NCI-H226 (cell line): ENCODE measurements around the gene DSC3.

ENCODE experiments used
- DNase-seq: peaks from one replicate; pipeline ENCODE4 v3.0.0-alpha.2; 2015

The DSC3 gene

DNA sequence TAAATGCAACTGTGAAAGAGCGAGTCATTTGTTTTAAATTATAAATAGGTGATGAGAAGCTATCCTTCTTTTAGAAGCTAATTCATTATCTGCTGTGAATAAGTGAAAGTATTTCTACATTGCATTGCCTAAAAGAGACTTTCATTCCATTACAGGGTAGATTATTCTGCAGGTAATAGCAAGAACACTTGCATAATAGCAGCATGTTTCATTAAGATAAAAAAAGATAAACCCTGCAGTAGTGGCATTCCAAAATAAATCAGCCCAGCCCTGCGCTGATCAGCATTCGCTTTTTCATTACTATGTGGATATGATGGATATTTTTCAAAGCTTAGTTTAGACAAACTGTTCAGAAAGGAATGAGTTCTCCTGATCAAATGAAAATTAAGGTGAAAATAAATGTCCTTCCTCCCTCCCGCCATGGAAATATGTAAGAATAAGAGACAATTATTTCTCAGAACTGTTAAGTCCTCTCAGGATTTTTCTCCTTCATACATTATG is 72.8 kb downstream of the DSC3 start:
- DNase-seq = no peak

DNA sequence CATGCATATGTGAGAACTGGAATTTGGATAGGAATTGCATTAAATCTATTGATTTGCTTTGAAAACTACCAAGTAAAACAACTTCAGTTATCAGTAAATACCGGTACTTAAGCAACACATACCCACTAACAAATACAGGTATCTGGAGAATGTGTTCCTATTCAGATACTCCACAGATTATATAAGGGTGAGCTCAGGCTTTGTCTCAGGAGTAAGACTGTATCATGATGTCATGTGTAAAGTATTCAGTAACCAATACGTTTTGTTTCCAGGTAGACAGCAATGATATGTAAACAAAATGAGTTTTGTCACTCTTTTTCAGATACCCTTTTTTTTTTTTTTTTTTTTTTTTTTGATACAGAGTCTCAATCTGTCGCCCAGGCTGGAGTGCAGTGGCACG is 74.8 kb downstream of the DSC3 start:
- DNase-seq = peak; percentile 23

DNA sequence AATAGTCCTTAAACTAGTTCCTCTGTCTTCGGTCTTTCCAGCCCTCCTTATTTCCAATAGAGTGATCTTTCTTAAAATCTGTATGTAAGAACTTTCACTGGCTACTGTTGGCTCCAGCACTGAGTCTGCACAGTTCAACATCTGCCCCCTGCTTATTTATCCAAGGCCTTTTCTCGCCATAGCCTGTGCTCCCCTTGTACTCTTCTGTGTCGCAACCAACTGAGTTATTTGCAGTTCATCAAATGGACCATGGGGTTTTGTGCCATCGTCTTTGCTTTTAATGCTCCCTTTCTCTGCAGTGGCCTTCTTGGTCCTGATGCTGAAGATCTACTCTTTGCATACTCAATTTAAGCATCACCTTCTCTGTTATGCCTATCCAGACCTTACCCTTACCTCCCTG is 77.3 kb downstream of the DSC3 start:
- no peak for DNase-seq

DNA sequence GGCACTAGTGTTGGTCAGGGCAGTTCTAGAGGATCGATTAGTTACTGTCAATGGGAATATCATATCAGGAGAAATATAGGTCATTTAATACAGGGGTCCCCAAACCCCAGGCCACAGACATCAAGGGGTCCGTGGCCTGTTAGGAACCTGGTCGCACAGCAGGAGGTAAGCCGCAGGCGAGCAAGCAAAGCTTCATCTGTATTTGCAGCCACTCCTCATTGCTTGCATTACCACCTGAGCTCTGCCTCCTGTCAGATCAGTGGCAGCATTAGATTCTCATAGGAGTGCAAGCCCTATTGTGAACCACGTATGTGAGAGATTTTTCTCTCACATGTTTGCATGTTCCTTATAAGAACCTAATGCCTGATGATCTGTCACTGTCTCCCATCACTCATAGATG is 81.9 kb downstream of the DSC3 start:
- no peak for DNase-seq

DNA sequence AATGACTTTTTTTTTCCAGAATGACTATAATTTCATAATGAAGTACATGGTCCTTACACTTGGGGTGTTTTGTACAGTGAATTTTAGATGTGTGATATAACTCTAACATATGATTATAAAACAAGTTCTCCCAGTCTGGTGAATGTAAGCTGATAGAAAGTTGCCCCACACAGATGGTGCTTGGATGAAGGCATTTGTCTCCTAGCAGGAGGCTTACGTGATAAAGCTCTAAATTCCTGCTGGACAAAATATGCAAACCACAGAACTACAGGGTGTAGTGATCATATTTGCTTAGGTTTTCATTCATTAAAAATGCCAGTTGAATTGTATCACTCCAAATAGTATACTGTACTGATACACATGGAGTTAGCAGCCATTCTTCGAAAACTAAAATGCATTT is 85.5 kb downstream of the DSC3 start:
- DNase-seq = peak; percentile 20

DNA sequence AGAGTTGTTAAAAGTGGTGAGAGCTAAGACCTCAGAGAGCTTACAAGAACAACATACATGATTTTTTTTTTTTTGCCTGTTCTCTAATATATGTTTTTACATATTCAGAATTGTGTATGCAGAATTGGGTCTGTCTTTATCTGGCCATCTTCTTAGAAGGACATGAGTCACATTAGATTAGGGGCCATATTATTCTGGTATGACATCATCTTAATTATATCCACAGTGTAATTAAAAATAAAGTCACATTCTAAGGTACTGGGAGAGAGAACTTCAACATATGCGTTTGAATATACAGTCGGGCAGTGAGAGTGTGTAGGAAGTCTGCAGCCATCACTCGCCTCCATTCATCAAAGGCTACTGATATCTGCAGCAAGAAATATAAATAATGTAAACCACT is 88.3 kb downstream of the DSC3 start:
- DNase-seq = no peak

DNA sequence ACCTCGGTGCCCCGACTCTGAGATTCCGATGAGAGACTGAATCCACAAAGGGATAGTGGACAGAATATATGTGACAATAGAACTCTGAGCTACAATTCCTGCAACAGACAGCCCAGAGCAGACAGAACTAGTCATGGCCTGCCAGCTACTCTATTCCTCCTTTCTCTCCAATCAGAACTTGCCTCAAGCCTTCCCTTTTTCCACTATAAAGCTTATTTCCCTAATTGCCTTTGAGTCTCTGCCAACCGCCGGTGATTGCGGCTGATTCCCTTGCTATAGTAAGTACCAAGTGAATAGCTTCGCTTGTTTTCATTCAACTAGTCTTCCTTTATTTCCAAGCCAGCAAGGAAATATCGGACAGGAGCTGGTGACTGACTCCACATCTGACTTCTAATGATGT is 96.8 kb downstream of the DSC3 start:
- no peak for DNase-seq

DNA sequence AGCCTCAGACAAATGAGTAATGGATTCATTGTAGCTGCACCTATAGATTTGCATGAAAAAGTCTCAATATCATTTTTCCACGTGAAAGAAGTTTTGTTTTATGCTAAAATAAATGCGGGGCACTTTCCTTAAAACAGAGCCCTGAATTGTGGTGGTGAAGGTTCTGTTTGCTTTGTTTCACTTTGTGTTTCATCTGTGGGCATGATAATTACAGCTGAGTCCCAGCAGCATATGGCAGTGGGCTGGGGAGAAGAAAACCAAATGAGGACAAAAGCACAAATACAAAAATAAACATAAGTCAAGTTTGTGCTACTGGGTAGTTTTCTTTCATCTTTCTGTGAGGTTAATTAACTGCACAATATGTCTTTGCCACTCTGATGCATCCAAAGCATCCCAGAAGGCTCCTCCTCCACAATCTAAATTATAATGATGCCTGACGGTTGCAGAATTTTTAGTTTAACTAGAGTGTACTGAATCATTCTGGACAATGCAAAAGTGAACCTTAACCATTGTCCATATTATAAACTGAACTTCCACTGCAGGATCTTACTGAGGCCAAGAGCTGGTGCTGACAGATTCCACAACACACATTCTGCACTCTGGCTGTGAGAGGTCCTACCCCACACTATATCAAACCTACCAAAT is 97.6 kb downstream of the DSC3 start:
- DNase-seq = no peak

DNA sequence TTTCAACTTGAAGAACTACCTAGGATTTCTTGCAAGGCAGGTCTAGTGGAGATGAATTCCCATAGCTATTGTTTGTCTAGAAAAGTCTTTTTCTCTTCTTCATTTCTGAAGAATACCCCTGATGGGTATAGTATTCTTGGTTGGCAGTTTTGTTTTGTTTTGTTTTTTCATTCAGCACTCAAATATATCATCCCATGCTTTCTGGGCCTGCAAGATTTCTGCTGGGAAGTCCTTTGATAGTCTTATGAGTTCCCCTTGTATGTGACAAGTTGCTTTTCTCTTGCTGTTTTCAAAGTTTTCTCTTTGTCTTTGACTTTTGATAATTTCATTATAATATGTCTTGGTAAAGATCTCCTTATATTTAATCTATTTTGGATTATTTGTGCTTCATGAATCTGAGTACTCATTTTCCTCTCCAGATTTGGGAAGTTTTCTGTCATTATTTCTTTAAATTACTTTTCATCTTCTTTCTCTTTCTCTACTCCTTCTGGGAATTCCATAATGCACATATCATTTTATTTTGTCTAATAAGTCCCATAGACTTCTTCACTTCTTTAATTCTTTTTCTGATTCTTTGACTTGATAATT is 101.5 kb downstream of the DSC3 start:
- DNase-seq = no peak
